Measurements from ENCODE around the gene OSBPL6.

OSBPL6 gene

DNA sequence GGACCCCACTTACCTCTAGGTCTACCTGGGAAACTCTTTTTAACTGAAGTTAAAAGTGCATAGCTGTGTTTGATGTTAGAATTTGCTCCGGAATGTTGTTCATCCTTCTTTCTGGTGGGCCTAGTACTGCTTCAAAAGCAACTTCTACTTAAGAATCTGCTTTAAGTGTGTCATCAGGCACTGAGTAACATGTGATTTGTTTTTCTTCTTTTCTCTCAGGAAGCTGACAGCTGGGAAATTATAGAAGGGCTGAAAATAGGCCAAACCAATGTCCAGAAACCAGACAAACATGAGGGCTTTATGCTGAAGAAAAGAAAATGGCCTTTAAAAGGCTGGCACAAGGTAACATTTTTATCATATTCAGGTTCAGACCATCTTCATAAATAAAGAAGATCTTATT, 133.7 kb downstream of the OSBPL6 start:
- no peak for DNase-seq (ENCODE audit: extremely low read depth, low read depth)
- TF ChIP-seq, protein P1, sequence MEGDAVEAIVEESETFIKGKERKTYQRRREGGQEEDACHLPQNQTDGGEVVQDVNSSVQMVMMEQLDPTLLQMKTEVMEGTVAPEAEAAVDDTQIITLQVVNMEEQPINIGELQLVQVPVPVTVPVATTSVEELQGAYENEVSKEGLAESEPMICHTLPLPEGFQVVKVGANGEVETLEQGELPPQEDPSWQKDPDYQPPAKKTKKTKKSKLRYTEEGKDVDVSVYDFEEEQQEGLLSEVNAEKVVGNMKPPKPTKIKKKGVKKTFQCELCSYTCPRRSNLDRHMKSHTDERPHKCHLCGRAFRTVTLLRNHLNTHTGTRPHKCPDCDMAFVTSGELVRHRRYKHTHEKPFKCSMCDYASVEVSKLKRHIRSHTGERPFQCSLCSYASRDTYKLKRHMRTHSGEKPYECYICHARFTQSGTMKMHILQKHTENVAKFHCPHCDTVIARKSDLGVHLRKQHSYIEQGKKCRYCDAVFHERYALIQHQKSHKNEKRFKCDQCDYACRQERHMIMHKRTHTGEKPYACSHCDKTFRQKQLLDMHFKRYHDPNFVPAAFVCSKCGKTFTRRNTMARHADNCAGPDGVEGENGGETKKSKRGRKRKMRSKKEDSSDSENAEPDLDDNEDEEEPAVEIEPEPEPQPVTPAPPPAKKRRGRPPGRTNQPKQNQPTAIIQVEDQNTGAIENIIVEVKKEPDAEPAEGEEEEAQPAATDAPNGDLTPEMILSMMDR (IDR thresholded peaks at IDR 0.05; ENCODE audit: low read depth, low read length), result no peak

DNA sequence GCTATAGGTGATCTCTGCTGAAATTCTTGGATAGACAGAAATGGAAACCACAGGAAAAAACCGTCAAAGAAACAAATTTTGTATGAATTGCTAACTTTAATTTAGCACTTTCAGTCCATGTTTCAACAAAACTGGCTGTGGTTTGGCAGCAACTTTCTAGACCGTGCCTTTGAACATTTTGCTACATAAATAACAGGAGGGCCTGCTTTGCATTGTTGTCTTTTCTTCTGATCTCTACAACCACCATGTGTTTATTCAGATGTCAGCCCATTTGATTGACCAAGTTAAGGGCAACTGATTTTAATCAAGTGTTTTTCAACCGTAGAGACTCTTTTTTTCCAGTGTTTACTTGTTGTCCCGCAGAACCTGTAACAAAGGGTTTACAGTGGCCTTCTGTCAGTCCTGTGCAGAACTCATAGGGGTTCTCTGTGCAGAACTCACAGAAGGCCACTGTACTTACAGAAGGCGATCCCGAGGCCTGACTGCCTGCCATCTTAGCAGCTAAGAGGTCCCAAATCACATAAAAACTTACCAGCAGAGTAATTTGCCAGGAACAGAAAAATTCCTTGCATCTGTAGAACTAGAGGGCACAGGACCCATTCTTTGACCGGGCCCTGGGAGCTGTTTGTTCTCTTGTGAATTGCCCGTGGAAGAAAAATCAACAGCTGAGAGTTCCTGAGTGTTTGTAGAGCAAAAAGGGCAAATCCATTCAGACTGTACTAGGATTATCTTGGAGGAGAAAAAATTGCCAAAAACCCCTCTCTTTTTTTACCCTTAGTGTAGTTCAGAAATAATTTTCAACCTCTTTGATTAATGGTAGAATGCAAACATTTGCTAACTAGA, 136.1 kb downstream of the OSBPL6 start:
- TF ChIP-seq, protein P1 (IDR thresholded peaks at IDR 0.05; ENCODE audit: low read depth, low read length), result no peak
- no peak for DNase-seq (ENCODE audit: extremely low read depth, low read depth)

DNA sequence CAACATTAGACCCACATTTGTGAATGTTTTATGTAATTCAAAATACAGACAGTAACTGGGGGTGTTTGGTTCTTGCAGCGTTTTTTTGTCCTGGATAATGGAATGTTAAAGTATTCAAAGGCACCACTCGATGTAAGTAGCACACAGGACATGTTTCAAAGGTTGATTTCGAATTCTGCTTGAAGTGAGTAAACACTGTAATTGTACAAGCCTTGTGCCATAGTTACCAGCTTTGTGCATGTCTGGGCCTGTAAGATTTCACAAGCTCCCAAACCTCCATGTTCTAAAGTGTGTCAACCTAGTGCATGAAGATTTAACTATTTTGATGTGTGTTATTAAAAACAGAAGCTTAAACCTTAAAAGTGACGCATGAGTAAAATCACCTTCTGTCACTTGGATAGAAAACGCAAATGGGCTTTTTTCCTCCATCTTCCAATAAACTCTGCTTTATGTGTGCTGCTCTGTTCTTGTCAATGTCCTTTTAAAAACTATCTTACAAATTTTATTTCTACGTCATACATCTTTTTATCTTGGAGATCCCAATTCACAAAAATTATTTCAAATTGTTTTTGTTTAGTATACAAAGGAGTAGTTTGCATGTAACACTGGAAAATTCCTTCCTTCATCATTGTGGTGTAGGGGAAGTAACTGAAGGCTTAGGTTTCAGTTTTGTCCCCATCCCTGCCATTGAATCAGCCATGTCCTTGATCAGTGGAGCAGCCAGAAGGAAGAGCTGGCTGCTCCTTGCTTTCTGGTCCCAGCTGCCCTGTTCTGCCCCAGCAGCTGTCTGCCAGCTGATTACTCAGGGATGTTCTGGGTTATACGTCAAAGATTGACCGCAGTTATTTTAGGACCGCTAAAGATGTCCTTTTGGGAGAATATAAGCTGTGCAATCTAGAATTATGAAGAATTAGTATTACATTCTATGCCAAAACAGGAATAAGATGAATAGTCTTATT, 137.4 kb downstream of the OSBPL6 start:
- DNase-seq (ENCODE audit: extremely low read depth, low read depth), result no peak
- TF ChIP-seq, protein P1 (IDR thresholded peaks at IDR 0.05; ENCODE audit: low read depth, low read length), result no peak

- DNase-seq (ENCODE audit: extremely low read depth, low read depth), result no peak
- TF ChIP-seq, protein P1 (IDR thresholded peaks at IDR 0.05; ENCODE audit: low read depth, low read length), result no peak
These were observed 139.5 kb downstream of the OSBPL6 start for GRCh38 chr2:178333851-178334250.

DNA sequence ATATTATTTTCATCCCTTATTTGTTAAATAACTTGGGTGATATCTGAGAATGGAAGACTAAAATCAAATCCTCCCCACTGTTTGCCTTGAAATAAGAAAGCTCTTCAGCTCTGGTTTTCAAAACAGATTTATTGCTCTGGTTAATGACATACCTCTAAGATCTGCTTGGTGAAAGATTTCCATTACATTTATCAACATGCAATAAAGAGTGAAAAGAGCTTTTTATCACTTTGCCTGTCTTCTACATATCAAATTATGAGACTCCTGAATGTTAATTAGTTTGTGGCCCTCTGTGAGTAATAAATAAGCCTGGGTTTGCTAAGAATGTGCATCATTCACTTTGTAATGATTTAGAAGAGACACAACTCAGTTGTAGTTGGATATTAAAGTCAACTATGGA, 140.9 kb downstream of the OSBPL6 start:
- TF ChIP-seq, protein P1 (IDR thresholded peaks at IDR 0.05; ENCODE audit: low read depth, low read length), result no peak
- no peak for DNase-seq (ENCODE audit: extremely low read depth, low read depth)

- no peak for DNase-seq (ENCODE audit: extremely low read depth, low read depth)
- TF ChIP-seq, protein P1 (IDR thresholded peaks at IDR 0.05; ENCODE audit: low read depth, low read length), result no peak
These were observed 149.8 kb downstream of the OSBPL6 start for GRCh38 chr2:178344121-178344520.

DNA sequence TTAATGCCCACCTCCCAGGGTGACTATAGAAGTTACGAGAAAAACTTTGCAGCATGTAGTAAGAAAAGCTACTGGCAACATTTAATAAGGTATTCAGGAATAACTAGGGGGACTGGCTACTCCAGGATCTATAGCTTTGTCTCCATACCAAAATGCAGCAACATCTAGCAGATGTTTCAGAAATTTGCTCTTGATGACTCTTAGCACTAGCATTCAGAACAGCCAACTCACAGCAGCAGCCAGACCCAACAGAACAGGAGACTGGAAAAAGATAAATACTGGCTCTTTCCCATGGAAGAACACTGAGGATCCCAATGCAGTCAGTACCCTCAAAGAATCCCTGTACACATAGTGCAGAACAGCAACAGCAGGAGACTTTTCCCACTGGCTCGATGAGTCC, 151.6 kb downstream of the OSBPL6 start:
- TF ChIP-seq, protein P1 (IDR thresholded peaks at IDR 0.05; ENCODE audit: low read depth, low read length), result no peak
- no peak for DNase-seq (ENCODE audit: extremely low read depth, low read depth)

Data from AG09319 (cell line).